RWPE1 (cell line): ENCODE results near the gene GALNT8.

Experiments
- CTCF ChIA-PET: fragments of 350-600 bp; sonication (Branson Sonifier 250); formaldehyde crosslinking; extraction: SDS; loops from one replicate; lab custom pipeline; 2021; lab: Yijun Ruan, JAX
- POLR2A ChIA-PET: fragments of 400-600 bp; formaldehyde crosslinking; extraction: SDS; loops from one replicate; lab custom pipeline; 2020; ENCODE audit warnings: antibody characterized with exemption; ENCODE audit not compliant: low non-redundant PET; lab: Yijun Ruan, JAX
- DNase-seq: peaks from one replicate; pipeline ENCODE4 v3.0.0; 2012; ENCODE audit warnings: low spot score
- H3K27ac ChIP-seq: fragments of 450-650 bp; 2 replicates; pipeline ENCODE4 v1.5.1; 2017
- CTCF ChIP-seq: fragments of 450-650 bp; conservative IDR thresholded peaks from 2 replicates; pipeline ENCODE4 v1.5.1; 2017; ENCODE audit warnings: low read depth, mild to moderate bottlenecking

Gene GALNT8

GRCh38 chr12:4763549-4763948, 43.3 kb downstream of the GALNT8 start:
- ChIA-PET CTCF (no interaction called here), POLR2A (no interaction called here)
- no peak overlapping the region for H3K27ac ChIP-seq
- TF ChIP-seq CTCF, result no peak
- DNase-seq, result no peak

- no peak for DNase-seq
- TF ChIP-seq CTCF, result no peak
- CTCF ChIA-PET, result interaction anchor here (0.8 to 1.2 kb wide), 2 partner anchors 8 to 9 kb away, joined by 4 read pairs; no protein-coding TSS in a partner anchor
- POLR2A ChIA-PET, result no interaction called here
- no peak overlapping the region for H3K27ac ChIP-seq
Observed at GRCh38 chr12:4766445-4766844, 46.2 kb downstream of the GALNT8 start.

GRCh38 chr12:4767186-4767585, 47.0 kb downstream of the GALNT8 start:
- DNase-seq, result no peak
- POLR2A ChIA-PET, result no interaction called here
- H3K27ac ChIP-seq, result no peak overlapping the region
- no peak for TF ChIP-seq CTCF
- CTCF ChIA-PET, result interaction anchor here (0.8 to 1.2 kb wide), 2 partner anchors 8 to 9 kb away, joined by 4 read pairs; no protein-coding TSS in a partner anchor

- no peak for TF ChIP-seq CTCF
- POLR2A ChIA-PET, result no interaction called here
- DNase-seq, result no peak
- H3K27ac ChIP-seq, result no peak overlapping the region
- CTCF ChIA-PET, result interaction anchor here (0.5 to 0.7 kb wide), 2 partner anchors 10 to 455 kb away, joined by 3 to 4 read pairs; no protein-coding TSS in a partner anchor
Observed at GRCh38 chr12:4768341-4768740, 48.1 kb downstream of the GALNT8 start.

- ChIA-PET POLR2A (no interaction called here), CTCF (interaction anchor here (0.5 kb wide), 1 partner anchor 10 kb away, joined by 4 read pairs; no protein-coding TSS in a partner anchor)
- DNase-seq, result no peak
- TF ChIP-seq CTCF, result no peak
- no peak overlapping the region for H3K27ac ChIP-seq
Observed at GRCh38 chr12:4769073-4769472, 48.9 kb downstream of the GALNT8 start.

- no peak for TF ChIP-seq CTCF
- CTCF ChIA-PET, result no interaction called here
- POLR2A ChIA-PET, result no interaction called here
- DNase-seq, result no peak
- H3K27ac ChIP-seq, result no peak overlapping the region
Observed at GRCh38 chr12:4771172-4771959, 51.2 kb downstream of the GALNT8 start.
